GM19099 (cell line): ENCODE results near the gene CTXN3.

Source experiments
- POLR2A ChIP-seq: IDR thresholded peaks from 3 replicates; pipeline ENCODE4 v1.6.1; 2011; ENCODE audit warnings: low read depth; ENCODE audit not compliant: insufficient read length; ENCODE audit errors: extremely low read depth

The CTXN3 gene

DNA sequence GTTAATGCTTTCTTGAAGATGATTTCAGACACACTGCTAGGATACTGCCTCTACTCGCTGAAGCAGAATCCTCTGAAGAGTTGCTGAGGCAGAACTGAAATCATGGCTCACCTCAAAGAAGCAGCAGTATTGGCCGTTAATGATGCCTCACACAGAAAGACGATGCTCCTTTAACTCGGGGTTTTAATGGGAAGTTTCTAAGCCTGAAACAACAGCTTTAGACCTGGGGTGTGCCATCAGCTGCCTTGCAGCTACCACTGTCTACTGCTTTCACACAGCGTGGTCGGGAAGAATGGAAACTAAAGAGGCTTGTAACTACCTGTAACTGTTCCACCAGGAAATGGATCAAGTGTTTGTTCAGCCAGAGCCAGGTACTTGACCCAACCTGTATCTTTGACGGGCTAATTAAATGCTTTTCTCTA is at the start of gene CTXN3:
TSS of gene CTXN3 (plus strand) at position 65 of the 422 bp plus-strand sequence. CDS start 8,440 bp downstream, outside the sequence.
- no peak for TF ChIP-seq POLR2A

DNA sequence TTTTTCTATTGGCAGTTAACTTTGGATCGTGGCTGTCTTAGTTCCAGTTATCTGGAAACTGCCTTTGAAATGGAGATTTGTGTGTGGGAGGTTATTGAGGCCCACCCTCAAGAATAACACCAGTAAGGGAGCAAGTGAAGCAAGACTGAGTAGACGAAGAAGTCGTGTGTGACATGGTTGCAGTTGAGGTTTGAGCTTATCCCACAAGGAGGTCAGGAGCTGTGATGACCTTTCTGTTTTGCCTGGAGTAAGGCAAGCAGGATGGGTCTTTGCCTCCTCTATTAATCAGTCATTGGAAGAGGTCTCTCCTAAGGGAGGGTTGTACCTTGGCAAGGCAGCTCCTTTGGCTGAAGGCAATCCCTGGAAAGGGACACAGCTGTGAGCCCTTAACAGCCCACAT is 49.6 kb upstream of the CTXN3 start:
- TF ChIP-seq POLR2A = no peak

DNA sequence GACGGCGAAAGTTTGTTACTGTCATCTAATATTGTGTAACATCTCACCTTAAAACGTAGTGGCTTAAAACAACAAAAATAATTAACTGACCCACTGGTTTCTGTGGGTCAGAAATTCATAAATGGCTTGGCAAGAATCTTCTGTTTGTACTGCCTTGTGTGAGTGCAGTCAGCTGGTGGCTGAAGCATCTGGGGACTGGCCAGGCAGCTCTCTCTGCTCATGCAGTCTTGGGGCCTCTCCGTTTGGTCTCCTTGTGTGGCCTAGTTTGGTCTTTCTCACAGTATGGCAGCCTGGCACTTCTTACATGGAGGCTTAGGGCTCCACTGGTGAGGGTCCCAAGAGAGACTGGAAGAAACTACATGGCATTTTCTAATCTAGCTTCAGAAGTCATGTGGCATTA is 49.0 kb upstream of the CTXN3 start:
- no peak for TF ChIP-seq POLR2A

DNA sequence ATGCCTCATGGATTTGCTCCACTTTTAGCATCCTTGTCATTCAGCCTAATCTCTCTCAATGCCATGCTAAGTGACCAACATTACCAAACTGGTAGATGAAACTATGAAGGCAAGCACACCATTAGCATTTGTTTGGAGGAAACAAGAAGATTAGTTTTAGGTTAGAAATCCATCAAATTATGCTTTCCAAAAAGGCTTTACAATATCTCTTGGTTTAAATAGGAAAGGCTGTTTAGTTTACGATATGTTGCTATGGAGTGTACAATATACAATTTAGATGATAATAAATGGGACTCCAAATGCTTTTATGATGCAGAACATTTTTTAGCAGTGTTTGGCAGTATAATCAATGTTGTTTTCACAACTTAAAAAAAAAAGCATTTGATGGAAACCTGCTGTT is 47.8 kb upstream of the CTXN3 start:
- no peak for TF ChIP-seq POLR2A

DNA sequence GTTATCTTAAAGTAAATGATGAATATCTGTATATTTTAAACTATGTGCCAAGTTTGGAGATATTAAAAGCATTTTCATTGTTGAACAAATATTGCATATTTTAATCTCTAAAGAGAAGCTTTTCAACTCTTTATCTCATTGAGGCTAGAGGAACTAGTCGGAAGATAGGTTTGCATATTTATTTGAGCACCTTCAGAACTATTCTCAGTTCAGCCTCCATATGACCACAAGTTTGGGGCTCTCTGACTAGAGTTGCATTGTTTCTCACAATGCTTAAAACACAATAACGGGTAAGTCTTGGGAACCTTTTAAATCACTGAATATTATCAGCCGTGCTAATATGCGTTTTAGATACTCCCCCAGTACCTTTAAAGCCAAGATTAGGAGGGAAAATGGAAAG is 47.3 kb upstream of the CTXN3 start:
- TF ChIP-seq POLR2A = no peak

DNA sequence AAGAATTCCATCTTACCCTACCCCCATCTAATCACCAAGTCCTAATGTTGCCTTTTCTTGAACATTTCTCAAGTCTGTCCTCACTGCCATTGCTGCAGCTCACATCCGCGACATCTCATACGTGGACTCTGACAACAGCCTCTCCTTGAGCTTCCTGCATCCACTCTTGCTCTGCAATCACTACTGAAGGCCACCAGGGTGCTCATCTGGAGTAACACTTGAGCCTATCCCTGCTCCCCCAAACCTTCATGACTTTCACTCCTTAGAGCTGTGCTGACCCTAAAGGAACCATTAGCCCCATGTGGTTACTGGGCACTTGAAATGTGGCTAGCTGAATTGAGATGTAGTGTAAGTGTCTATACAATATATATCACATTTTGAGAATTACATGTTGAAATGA is 46.4 kb upstream of the CTXN3 start:
- TF ChIP-seq POLR2A = no peak

DNA sequence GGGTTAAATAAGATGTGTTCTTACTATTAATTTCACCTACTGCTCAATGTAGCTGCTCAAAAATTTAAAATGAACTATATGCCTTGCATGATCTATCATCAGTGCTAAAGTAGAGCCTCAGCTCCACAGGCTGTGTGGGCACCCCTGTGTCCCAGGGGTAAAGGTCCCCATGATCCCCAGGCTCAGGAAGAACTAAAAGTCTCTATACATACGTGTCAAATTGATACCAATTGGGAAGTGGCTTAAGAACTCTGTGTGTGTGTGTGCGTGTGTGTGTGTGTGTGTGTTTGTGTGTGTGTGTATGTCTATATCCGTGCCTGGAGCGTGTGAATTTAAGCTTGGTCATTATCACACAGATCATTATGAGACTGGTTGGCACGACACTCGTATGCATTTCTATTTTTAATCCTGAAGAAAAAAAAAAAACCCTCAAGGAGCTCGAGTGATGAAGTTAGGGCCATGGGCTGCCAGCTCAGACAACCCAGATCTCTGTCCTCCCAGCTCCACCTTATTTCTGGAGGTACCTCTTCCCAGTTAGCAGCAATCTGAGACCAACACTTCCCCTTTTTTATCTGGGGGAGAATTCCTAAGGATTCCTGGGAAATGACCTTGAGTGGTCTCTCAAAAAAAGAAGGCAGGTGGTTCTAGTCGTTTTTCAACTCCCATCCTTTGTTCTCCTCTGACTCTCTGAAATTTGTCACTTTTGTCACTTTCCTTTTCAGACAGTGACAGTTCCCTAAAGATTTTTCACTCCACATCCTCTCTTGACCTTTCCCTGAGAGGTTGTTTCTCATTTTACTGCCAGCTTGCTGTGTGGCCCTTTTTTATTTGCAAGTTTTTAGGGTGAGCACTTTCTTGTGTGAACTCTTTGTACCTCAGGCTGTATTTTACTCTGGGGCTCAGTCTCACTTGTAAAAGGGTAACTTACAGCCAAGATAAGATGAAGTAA is 45.7 kb upstream of the CTXN3 start:
- TF ChIP-seq POLR2A = no peak

DNA sequence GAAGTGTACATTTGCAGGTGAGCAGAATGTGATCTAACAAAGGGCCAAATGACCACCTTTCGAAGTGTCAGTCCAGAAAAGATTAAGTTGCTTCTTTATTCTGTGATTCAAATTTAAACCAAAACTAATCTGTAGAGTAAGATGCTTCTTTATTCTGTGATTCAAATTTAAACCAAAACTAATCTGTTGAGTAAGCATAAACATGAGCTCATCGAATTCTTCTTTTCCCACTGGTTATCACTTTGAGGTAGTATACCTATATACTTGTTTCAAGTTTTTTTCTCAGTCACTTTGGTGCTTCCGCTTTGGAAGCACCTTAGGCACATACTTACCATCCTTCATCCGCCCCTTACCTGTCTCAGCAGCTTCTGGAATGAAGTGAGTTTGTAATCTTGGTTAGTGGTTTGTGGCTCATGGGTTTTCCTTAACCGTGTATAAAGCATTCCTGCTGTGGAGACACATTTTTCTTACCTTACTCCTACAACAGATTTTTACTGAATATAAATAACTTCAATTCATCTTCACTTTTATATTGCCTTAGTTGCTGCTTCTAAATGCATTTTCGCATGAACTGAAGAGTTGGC is 40.7 kb upstream of the CTXN3 start:
- TF ChIP-seq POLR2A = no peak

DNA sequence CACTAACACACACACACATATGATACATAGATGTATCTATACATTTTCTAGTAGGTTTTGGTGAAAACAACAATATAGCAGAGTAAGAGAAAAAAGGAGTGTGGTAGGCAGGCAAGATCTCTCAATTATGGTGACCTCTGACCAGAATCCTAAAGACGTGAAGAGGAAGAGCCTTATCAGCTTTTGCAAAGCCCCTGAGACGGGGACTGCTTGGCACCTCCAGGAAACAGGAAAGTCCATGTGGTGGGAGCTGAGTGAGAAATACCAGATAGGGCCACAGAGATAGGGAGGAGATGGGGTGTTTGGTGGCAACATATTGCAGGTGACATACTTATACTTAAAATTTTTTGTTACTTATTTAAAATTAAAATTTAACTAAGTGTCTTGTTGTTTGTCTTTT is 39.9 kb upstream of the CTXN3 start:
- no peak for TF ChIP-seq POLR2A

DNA sequence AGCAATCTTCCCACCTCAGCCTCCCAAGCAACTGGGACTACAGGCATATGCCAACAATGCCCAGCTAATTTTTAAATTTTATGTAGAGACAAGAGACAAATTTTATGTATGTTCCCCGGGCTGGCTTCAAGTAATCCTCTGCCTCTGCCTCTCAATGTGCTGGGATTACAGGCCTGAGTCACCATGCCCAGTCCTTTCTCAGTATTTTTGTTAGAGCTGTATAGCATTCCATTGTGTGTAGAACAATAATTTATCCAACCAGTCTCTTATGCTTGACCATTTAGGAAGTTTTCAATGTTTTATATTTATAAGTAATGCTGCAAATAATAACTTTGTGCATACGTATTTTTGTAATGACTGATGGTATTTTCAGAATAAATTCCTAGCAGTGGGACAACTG is 38.9 kb upstream of the CTXN3 start:
- TF ChIP-seq POLR2A = no peak

DNA sequence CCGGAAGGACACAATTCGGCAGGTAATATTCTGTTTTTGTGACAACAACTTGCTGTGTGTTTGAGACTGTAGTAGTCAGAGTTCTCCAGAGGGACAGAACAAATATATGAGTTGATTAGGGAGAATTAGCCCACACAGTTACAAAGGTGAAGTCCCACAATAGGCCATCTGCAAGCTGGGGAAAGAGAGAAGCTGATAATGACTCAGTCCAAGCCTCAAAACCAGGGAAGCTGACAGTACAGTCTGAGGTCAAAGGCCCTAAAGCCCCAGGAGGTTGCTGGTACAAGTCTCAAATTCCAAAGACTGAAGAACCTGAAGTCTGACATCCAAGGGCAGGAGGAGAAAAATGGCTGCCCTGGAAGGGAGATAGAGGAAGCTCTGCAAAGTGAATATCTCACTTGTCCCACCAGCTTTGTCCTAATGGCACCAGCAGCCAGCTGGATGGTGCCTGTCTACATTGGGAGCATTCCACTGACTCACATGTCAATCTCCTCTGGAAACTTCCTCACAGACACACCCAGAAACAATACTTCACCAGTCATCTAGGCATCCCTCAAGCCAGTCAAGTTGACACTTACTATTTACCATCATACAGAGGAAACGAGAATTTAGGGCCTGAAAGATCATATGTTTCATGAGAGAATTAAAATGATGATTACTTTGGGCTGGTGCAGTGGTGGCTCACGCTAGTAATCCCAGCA is 36.3 kb upstream of the CTXN3 start:
- no peak for TF ChIP-seq POLR2A

DNA sequence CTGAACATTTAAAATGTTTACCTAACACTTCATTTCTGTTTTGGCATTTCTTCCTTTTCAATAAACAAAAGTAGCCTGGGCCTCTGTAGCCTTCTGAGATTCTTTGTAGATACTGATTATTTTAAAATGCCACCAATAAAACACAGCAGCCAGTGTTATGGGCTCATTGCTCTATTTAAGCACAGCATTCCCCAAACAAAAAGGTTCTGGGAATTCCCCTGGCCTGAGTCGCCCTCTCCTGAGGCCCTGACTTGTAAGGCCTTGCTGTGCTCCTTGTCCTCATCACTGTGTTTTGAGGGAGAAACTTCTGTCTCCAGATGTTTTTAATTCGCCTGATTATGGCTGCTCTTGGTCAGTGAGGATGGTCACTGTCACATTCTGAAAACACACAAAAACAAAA is 33.0 kb upstream of the CTXN3 start:
- TF ChIP-seq POLR2A = no peak

DNA sequence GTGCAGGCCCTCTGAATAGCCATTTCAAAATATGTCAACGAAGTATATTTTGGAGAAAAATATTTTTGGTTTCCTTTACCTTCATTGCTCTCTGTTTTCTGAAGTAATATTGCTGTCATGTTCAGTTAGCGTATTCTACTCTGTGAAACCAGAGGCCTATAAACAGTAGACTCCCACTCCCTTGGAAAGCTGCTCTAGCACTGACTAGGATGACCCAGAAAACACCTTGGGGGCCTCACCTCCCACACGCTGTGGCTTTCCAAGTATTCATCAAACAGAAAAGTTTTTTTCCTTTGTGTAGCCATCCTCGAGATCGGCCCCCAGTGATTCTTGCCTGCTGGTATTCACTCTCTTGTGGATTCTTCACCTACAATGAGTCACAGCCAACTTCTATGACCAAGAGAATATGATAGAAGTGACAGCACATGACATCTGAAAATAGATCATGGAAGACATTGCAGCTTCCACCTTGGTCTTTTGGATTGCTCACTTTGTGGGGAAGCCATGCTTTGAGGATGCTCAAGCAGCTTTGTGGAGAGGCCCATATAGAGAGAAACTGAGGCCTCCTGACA is 28.9 kb upstream of the CTXN3 start:
- no peak for TF ChIP-seq POLR2A

DNA sequence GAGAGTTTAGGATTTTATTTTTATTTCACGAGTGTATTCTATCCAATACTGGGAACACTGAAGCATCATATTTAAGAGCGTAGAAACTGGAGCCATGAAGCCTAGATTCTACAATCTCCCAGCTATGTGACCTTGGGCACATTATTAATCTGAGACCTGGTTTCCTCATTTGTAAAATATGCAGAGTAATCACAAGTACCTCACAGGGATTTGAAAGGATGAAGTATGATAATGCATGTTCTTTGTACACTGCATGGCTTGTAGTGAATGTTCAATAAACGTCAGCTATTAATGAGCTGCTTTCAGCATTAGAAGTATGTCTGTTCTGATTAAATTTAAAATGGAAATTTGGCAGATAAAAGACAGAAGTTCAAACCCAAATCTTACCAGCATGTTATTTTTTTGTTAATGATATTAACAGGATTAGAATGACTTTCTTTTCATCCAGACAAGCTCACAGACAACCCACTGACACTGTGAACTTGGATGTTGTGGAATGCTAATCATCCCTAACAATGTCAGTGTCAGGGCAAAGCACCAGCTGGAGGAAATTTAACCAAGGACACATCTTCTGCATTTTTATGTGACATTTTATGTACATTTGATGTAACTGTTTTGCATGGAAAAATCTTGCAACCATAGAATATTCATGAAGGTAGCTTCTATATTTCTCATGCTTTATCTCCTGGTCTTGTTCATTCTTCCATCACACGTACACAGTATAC is 27.1 kb upstream of the CTXN3 start:
- no peak for TF ChIP-seq POLR2A

DNA sequence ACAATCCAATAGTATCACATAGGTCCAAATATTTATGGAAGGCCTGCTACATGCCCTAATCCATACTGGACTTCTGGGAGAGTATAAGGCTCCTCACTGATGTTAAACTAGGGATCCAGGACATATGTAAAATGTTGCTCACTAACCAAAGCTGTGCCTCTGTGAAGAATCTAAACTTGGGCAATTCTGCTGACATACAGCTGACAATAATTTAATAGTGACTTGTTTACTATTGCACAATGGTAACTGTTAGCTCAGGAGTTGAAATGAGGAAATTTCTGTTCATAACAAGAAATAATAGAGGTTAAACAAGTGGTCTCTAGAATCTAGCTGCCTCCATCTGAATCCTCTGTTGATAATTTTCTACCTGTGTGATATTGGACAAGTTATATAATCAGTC is 14.9 kb upstream of the CTXN3 start:
- no peak for TF ChIP-seq POLR2A
